Suprapubic skin (tissue), 4 donors: ENCODE results near the gene ZBTB48. TPM values are rescaled to one million over a fixed set of nuclear protein-coding genes. Genes with fewer than 3 reads are reported as not detected.

Source experiments
- DNase-seq, 2 donors: peaks; one replicate each; pipeline ENCODE4 v3.0.0-alpha.2; 2019; ENCODE audit warnings: low spot score in 2 of 2
- H3K27ac ChIP-seq: fragments of 200-600 bp; sonication (generic); one replicate; pipeline ENCODE4 v1.5.1; 2019
- H3K27me3 ChIP-seq: fragments of 200-600 bp; sonication (generic); one replicate; pipeline ENCODE4 v1.5.1; 2019
- H3K36me3 ChIP-seq: fragments of 200-600 bp; sonication (generic); one replicate; pipeline ENCODE4 v1.5.1; 2019
- H3K4me1 ChIP-seq: fragments of 200-600 bp; sonication (generic); one replicate; pipeline ENCODE4 v1.5.1; 2019
- H3K4me3 ChIP-seq: fragments of 200-600 bp; sonication (generic); one replicate; pipeline ENCODE4 v1.5.1; 2019; ENCODE audit warnings: mild to moderate bottlenecking
- H3K9me3 ChIP-seq: fragments of 200-600 bp; sonication (generic); one replicate; pipeline ENCODE4 v1.5.1; 2019
- CTCF ChIP-seq, 2 donors: fragments of 200-600 bp in 1 of 2; fragments of 450-650 bp in 1 of 2; sonication (generic) in 1 of 2; IDR thresholded peaks; one replicate each; pipeline ENCODE4 v1.5.1; 2016 to 2019; ENCODE audit warnings: antibody characterized with exemption in 2 of 2, mild to moderate bottlenecking in 1 of 2, moderate library complexity in 1 of 2
- EP300 ChIP-seq: sonication (generic); formaldehyde crosslinking; IDR thresholded peaks from one replicate; pipeline ENCODE4 v1.6.1; 2017; ENCODE audit warnings: antibody characterized with exemption
- POLR2A ChIP-seq, 2 donors: fragments of 450-650 bp; IDR thresholded peaks; one replicate each; pipeline ENCODE4 v1.6.1; 2017; ENCODE audit warnings: antibody characterized with exemption in 2 of 2, mild to moderate bottlenecking in 2 of 2, moderate library complexity in 2 of 2
- POLR2AphosphoS5 ChIP-seq, 3 donors: sonication (generic); formaldehyde crosslinking; IDR thresholded peaks; one replicate each; pipeline ENCODE4 v1.6.1; 2017; ENCODE audit warnings: antibody characterized with exemption in 3 of 3
- WGBS: methylation state at CpG from one replicate; pipeline ENCODE4 v1.1.5; 2018; 5-methylcytosine and 5-hydroxymethylcytosine counted together
- total RNA-seq, 4 donors: library from RNA; depleted of rRNA; stranded (reverse); fragments of >200 nt; gene quantifications; one replicate each; pipeline ENCODE4 v1.1.0, GENCODE V29; 2016

The ZBTB48 gene
- total RNA-seq, 4 donors from 2014 or later: 17.8 to 26.7 (median 21.6) TPM

- H3K4me3 ChIP-seq: no peak overlapping the region
- DNase-seq: no peak
- WGBS: 79% methylated on average over 8 of the region's 8 CpGs
- H3K27ac ChIP-seq: no peak overlapping the region
- H3K36me3 ChIP-seq: no peaks in the 10 kb centered on the region
- peaks cover 5% of the 10 kb centered on the region for H3K4me1 ChIP-seq
- no peaks in the 10 kb centered on the region for H3K27me3 ChIP-seq
- no peaks in the 10 kb centered on the region for H3K9me3 ChIP-seq
- TF ChIP-seq CTCF (IDR thresholded peaks at IDR 0.05): no peak
- no peak for TF ChIP-seq EP300
- TF ChIP-seq POLR2AphosphoS5 (IDR thresholded peaks at IDR 0.05): no peak
- TF ChIP-seq POLR2A (IDR thresholded peaks at IDR 0.05): no peak
Measured at GRCh38 chr1:6574025-6574620, 5.7 kb upstream of the ZBTB48 start.

- TF ChIP-seq POLR2AphosphoS5 (IDR thresholded peaks at IDR 0.05) (no peak), CTCF (IDR thresholded peaks at IDR 0.05) (no peak), EP300 (no peak), POLR2A (IDR thresholded peaks at IDR 0.05) (no peak)
Measured at GRCh38 chr1:6574818-6575217, 5.0 kb upstream of the ZBTB48 start.

GRCh38 chr1:6577831-6578525 lies 1.8 kb upstream of the ZBTB48 start:
- H3K27me3 ChIP-seq: no peaks in the 10 kb centered on the region
- TF ChIP-seq EP300 (no peak), POLR2A (IDR thresholded peaks at IDR 0.05) (no peak)
- no peak overlapping the region for H3K4me3 ChIP-seq
- peak overlapping the region; percentile 37 for H3K27ac ChIP-seq
- DNase-seq: no peak
- WGBS: 79% methylated on average over 4 of the region's 6 CpGs
- H3K36me3 ChIP-seq: no peaks in the 10 kb centered on the region
- H3K4me1 ChIP-seq: peaks cover 33% of the 10 kb centered on the region
- H3K9me3 ChIP-seq: no peaks in the 10 kb centered on the region

More at GRCh38 chr1:6574818-6575217, 5.0 kb upstream of the ZBTB48 start:
- DNase-seq: no peak
- H3K36me3 ChIP-seq: no peaks in the 10 kb centered on the region
- no peak overlapping the region for H3K4me3 ChIP-seq
- H3K4me1 ChIP-seq: peaks cover 9% of the 10 kb centered on the region
- H3K27ac ChIP-seq: no peak overlapping the region
- H3K9me3 ChIP-seq: no peaks in the 10 kb centered on the region
- H3K27me3 ChIP-seq: no peaks in the 10 kb centered on the region
- 83% methylated on average over 5 of the region's 14 CpGs for WGBS

- Histone ChIP-seq H3K36me3 (no peaks in the 10 kb centered on the region), H3K4me1 (peaks cover 33% of the 10 kb centered on the region), H3K4me3 (peak overlapping the region; percentile 82), H3K9me3 (no peaks in the 10 kb centered on the region), H3K27me3 (no peaks in the 10 kb centered on the region), H3K27ac (peak overlapping the region; percentile 92)
- no peak for DNase-seq
- 91% methylated on average over 12 of the region's 14 CpGs for WGBS
- TF ChIP-seq CTCF (IDR thresholded peaks at IDR 0.05): no peak
- no peak for TF ChIP-seq EP300
- TF ChIP-seq POLR2AphosphoS5 (IDR thresholded peaks at IDR 0.05): no peak
- no peak for TF ChIP-seq POLR2A (IDR thresholded peaks at IDR 0.05)
Measured at GRCh38 chr1:6578624-6579373, 995 bp upstream of the ZBTB48 start.

GRCh38 chr1:6580119-6580592 lies 362 bp downstream of the ZBTB48 start:
- Histone ChIP-seq H3K27me3 (no peaks in the 10 kb centered on the region), H3K36me3 (no peaks in the 10 kb centered on the region), H3K9me3 (no peaks in the 10 kb centered on the region), H3K4me1 (peaks cover 42% of the 10 kb centered on the region), H3K27ac (peak overlapping the region; percentile 92), H3K4me3 (peak overlapping the region; percentile 82)
- under 1% methylated on average over 23 of the region's 30 CpGs for WGBS
- no peak for DNase-seq
- no peak for TF ChIP-seq EP300
- TF ChIP-seq CTCF (IDR thresholded peaks at IDR 0.05): no peak
- TF ChIP-seq POLR2A (IDR thresholded peaks at IDR 0.05): no peak
- no peak for TF ChIP-seq POLR2AphosphoS5 (IDR thresholded peaks at IDR 0.05)
